B cell (primary cell): Measurements from ENCODE around the gene RABGAP1L. TPM values are rescaled to one million over a fixed set of nuclear protein-coding genes. Genes with fewer than 3 reads are reported as not detected.

Source experiments
- ATAC-seq: fragments of 200-7000 bp; cut with Tn5 transposase; one replicate; pipeline ENCODE4 v1.10.0; 2021; ENCODE audit warnings: low read depth, mild to moderate bottlenecking, moderate number of reproducible peaks, moderate library complexity
- CTCF ChIA-PET: fragments of 350-600 bp; sonication (Branson Sonifier 250); formaldehyde crosslinking; loops from one replicate; lab custom pipeline; 2021; ENCODE audit warnings: antibody characterized with exemption, inconsistent platforms; lab: Charles Lee
- POLR2A ChIA-PET: fragments of 350-600 bp; sonication (Branson Sonifier 250); formaldehyde crosslinking; loops from one replicate; lab custom pipeline; 2021; ENCODE audit warnings: antibody characterized with exemption; lab: Charles Lee
- DNase-seq: peaks from one replicate; pipeline ENCODE4 v3.0.0; 2013
- H2AFZ ChIP-seq: 2 replicates; pipeline ENCODE4 v1.6.1; 2012; ENCODE audit warnings: mild to moderate bottlenecking, low read depth, low read length; ENCODE audit not compliant: insufficient read depth, poor library complexity, severe bottlenecking
- H3K27ac ChIP-seq, 2 donors: 1 replicate in 1 of 2; 2 replicates in 1 of 2; pipeline ENCODE4 v1.5.1; 2012 to 2013; ENCODE audit warnings: low read length in 2 of 2, mild to moderate bottlenecking in 2 of 2, moderate library complexity in 1 of 2
- H3K27me3 ChIP-seq, 4 experiments: fragments of 200-600 bp in 1 of 4; sonication (generic) in 1 of 4; replicated peaks in 1 of 4; 1 replicate in 2 of 4; 2 replicates in 2 of 4; pipeline versions ENCODE4 v1.6.1 to v1.7.0; 2013 to 2016; ENCODE audit warnings: low read length in 3 of 4, mild to moderate bottlenecking in 2 of 4, mixed read lengths in 1 of 4, moderate library complexity in 1 of 4; ENCODE audit not compliant: insufficient read depth in 4 of 4, control insufficient read depth in 3 of 4; ENCODE audit errors: control extremely low read depth in 1 of 4
- H3K36me3 ChIP-seq, 2 experiments: replicated peaks in 1 of 2; 1 replicate in 1 of 2; 2 replicates in 1 of 2; pipeline versions ENCODE4 v1.6.1 to v1.7.1; 2013; ENCODE audit warnings: low read length in 1 of 2; ENCODE audit not compliant: insufficient read depth in 2 of 2, control insufficient read depth in 1 of 2; ENCODE audit errors: control extremely low read depth in 1 of 2, extremely low read depth in 1 of 2
- H3K4me1 ChIP-seq, 2 donors: fragments of 200-600 bp in 1 of 2; sonication (generic) in 1 of 2; 1 replicate in 1 of 2; 2 replicates in 1 of 2; pipeline versions ENCODE4 v1.5.1 to v1.6.1; 2013 to 2017; ENCODE audit warnings: low read length in 2 of 2; ENCODE audit not compliant: control insufficient read depth in 2 of 2, insufficient read depth in 2 of 2
- H3K4me2 ChIP-seq: replicated peaks from 2 replicates; pipeline ENCODE3; 2012; ENCODE audit warnings: mild to moderate bottlenecking, low read depth, low read length; ENCODE audit not compliant: poor library complexity, severe bottlenecking
- H3K4me3 ChIP-seq, 5 experiments: fragments of 200-600 bp in 1 of 5; sonication (generic) in 1 of 5; 1 replicate in 3 of 5; 2 replicates in 2 of 5; pipeline versions ENCODE4 v1.5.1 to v1.7.0; 2011 to 2016; ENCODE audit warnings: low read length in 4 of 5, mild to moderate bottlenecking in 4 of 5, low read depth in 2 of 5, control low read depth in 1 of 5, moderate library complexity in 1 of 5; ENCODE audit not compliant: insufficient read depth in 1 of 5; ENCODE audit errors: control extremely low read depth in 1 of 5, extremely low read depth in 1 of 5
- H3K79me2 ChIP-seq: fragments of 200-600 bp; sonication (generic); one replicate; pipeline ENCODE4 v1.6.0; 2016; ENCODE audit warnings: low read length; ENCODE audit not compliant: control insufficient read depth, insufficient read depth
- H3K9ac ChIP-seq: fragments of 200-600 bp; sonication (generic); 2 replicates; pipeline ENCODE4 v1.6.1; 2017; ENCODE audit warnings: mild to moderate bottlenecking, low read length, moderate library complexity
- H3K9me3 ChIP-seq, 3 donors: one replicate each; pipeline versions ENCODE4 v1.6.1 to v1.7.1; 2013; ENCODE audit warnings: low read length in 2 of 3; ENCODE audit not compliant: control insufficient read depth in 2 of 3, insufficient read depth in 1 of 3; ENCODE audit errors: control extremely low read depth in 1 of 3
- H4K20me1 ChIP-seq: 2 replicates; pipeline ENCODE4 v1.6.0; 2012; ENCODE audit warnings: mild to moderate bottlenecking, low read length; ENCODE audit not compliant: insufficient read depth, control insufficient read depth, poor library complexity, severe bottlenecking
- H3K27ac Mint-ChIP-seq: one replicate; pipeline ENCODE4 v1.8.0; 2021; ENCODE audit warnings: mixed read lengths
- H3K27me3 Mint-ChIP-seq: one replicate; pipeline ENCODE4 v1.8.0; 2021; ENCODE audit warnings: mixed read lengths
- H3K4me1 Mint-ChIP-seq: one replicate; pipeline ENCODE4 v1.8.0; 2021; ENCODE audit warnings: mixed read lengths
- H3K4me3 Mint-ChIP-seq: one replicate; pipeline ENCODE4 v1.8.0; 2021; ENCODE audit warnings: mixed read lengths
- H3K9me3 Mint-ChIP-seq: one replicate; pipeline ENCODE4 v1.8.0; 2022; ENCODE audit warnings: mixed read lengths; ENCODE audit not compliant: insufficient read depth
- CTCF ChIP-seq: fragments of 200-600 bp; IDR thresholded peaks from one replicate; pipeline ENCODE4 v1.8.0; 2022; ENCODE audit warnings: antibody characterized with exemption, mild to moderate bottlenecking
- EZH2 ChIP-seq: IDR thresholded peaks from 2 replicates; pipeline ENCODE4 v1.6.1; 2012; ENCODE audit warnings: borderline replicate concordance, low read depth, mild to moderate bottlenecking, moderate library complexity, low read length; ENCODE audit not compliant: insufficient read depth, poor library complexity, severe bottlenecking
- WGBS: methylation state at CpG from one replicate; pipeline ENCODE4 v1.1.5; 2013; ENCODE audit warnings: missing lambda C conversion rate; ENCODE audit not compliant: insufficient coverage; 5-methylcytosine and 5-hydroxymethylcytosine counted together
- intact Hi-C: fragments of 100-400 bp; cut with micrococcal nuclease; formaldehyde crosslinking; loops from one replicate; pipeline ENCODE4 v1.10.0; 2022
- polyA plus RNA-seq: library from polyadenylated mRNA; depleted of rRNA; stranded (reverse); fragments of >200 nt; gene quantifications from 2 replicates; pipeline ENCODE4 v1.2.3, GENCODE V29; 2012
- total RNA-seq, 2 donors: library from RNA; stranded (reverse); fragments of 120-200 nt in 1 of 2; gene quantifications; 1 replicate in 1 of 2; 2 replicates in 1 of 2; pipeline versions ENCODE4 v1.2.3 to v1.2.4, GENCODE V29; 2013 to 2022

The RABGAP1L gene
- total and polyA plus RNA-seq, 2 donors (not counting 1 experiment from before 2014, with no cell fraction given): 34.9 to 159 TPM

- CTCF ChIA-PET: no interaction called here
- POLR2A ChIA-PET: interaction anchor here (0.6 kb wide), 1 partner anchor 28 kb away, joined by 7 read pairs; no protein-coding TSS in a partner anchor
- Mint-ChIP-seq H3K27ac (no peak overlapping the region), H3K9me3 (no peaks in the 10 kb centered on the region), H3K4me3 (no peak overlapping the region), H3K4me1 (peaks cover 23% of the 10 kb centered on the region), H3K27me3 (no peaks in the 10 kb centered on the region)
- Histone ChIP-seq H3K9ac (peak overlapping the region; percentile 23), H3K36me3 (no peaks in the 10 kb centered on the region), H3K27ac (peak overlapping the region in 1 of 2 donors; percentile 9), H2AFZ (no peak overlapping the region), H3K9me3 (no peaks in the 10 kb centered on the region), H3K4me3 (no peak overlapping the region), H3K4me2 (peak overlapping the region; percentile 21), H3K27me3 (no peaks in the 10 kb centered on the region), H3K4me1 (peaks cover 4 to 9% of the 10 kb centered on the region in 2 donors), H4K20me1 (no peaks in the 10 kb centered on the region), H3K79me2 (no peaks in the 10 kb centered on the region)
- no peak for ATAC-seq
- no peak for DNase-seq
- WGBS: no CpG with 5 or more reads among the region's 6 CpGs
- TF ChIP-seq CTCF: no peak
- intact Hi-C loops: no loop called here
Measured at GRCh38 chr1:174938281-174939007, 779.1 kb downstream of the RABGAP1L start.

- Mint-ChIP-seq H3K27ac (no peak overlapping the region), H3K4me1 (peaks cover 23% of the 10 kb centered on the region), H3K27me3 (no peaks in the 10 kb centered on the region), H3K9me3 (no peaks in the 10 kb centered on the region), H3K4me3 (no peak overlapping the region)
- intact Hi-C loops: loop anchor here (2.0 kb wide), 1 partner anchor 15 kb away; no protein-coding TSS in a partner anchor
- Histone ChIP-seq H3K79me2 (no peaks in the 10 kb centered on the region), H3K4me2 (no peak overlapping the region), H3K9ac (no peak overlapping the region), H3K9me3 (no peaks in the 10 kb centered on the region), H3K27ac (no peak overlapping the region), H3K4me1 (peaks cover 4 to 9% of the 10 kb centered on the region in 2 donors), H3K27me3 (no peaks in the 10 kb centered on the region), H3K36me3 (no peaks in the 10 kb centered on the region), H3K4me3 (no peak overlapping the region), H4K20me1 (no peaks in the 10 kb centered on the region), H2AFZ (no peak overlapping the region)
- ATAC-seq (no peak), DNase-seq (no peak)
- no peak for TF ChIP-seq EZH2
- TF ChIP-seq CTCF: no peak
- CTCF ChIA-PET: interaction anchor here (1.0 kb wide), 1 partner anchor 8 kb away, joined by 3 read pairs; no protein-coding TSS in a partner anchor
- WGBS: no CpG with 5 or more reads among the region's 3 CpGs
- POLR2A ChIA-PET: no interaction called here
Measured at GRCh38 chr1:174939775-174940545, 780.6 kb downstream of the RABGAP1L start.
